GM12891 (cell line): Measurements from ENCODE around the gene CYP24A1.

Experiments used
- DNase-seq: peaks from one replicate; pipeline ENCODE4 v3.0.0; 2011; ENCODE audit warnings: low spot score; ENCODE audit not compliant: insufficient read length
- FAIRE-seq: peaks from 2 replicates; lab custom pipeline; 2011; peaks lifted over from hg19 to GRCh38; lab: Jason Lieb, UNC
- PAX5 ChIP-seq: IDR thresholded peaks from 2 replicates; pipeline ENCODE4 v1.6.1; 2011; ENCODE audit warnings: low read length, moderate library complexity, mild to moderate bottlenecking; ENCODE audit not compliant: insufficient read depth, severe bottlenecking
- POLR2A ChIP-seq: IDR thresholded peaks from 2 replicates; pipeline ENCODE4 v1.6.1; 2011; ENCODE audit warnings: low read depth, low read length, control low read depth
- POLR2AphosphoS5 ChIP-seq: IDR thresholded peaks from 2 replicates; pipeline ENCODE4 v1.6.1; 2011; ENCODE audit warnings: low read depth, low read length, control low read depth
- POU2F2 ChIP-seq: IDR thresholded peaks from 2 replicates; pipeline ENCODE4 v1.6.1; 2011; ENCODE audit warnings: low read depth, mild to moderate bottlenecking, control low read depth, low read length, moderate library complexity
- SPI1 ChIP-seq: IDR thresholded peaks from 2 replicates; pipeline ENCODE4 v1.6.1; 2011; ENCODE audit warnings: low read depth, low read length, control low read depth
- TAF1 ChIP-seq: IDR thresholded peaks from 2 replicates; pipeline ENCODE4 v1.6.1; 2011; ENCODE audit warnings: low read depth, low read length, control low read depth

Gene CYP24A1

GRCh38 chr20:54167909-54168872 lies 5.6 kb downstream of the CYP24A1 start:
- DNase-seq: no peak
- TF ChIP-seq POLR2A: no peak
- no peak for TF ChIP-seq POU2F2
- no peak for TF ChIP-seq PAX5
- TF ChIP-seq SPI1: no peak
- no peak for TF ChIP-seq POLR2AphosphoS5
- FAIRE-seq: no peak

GRCh38 chr20:54166987-54167662 lies 6.7 kb downstream of the CYP24A1 start:
- no peak for DNase-seq
- TF ChIP-seq POLR2A: no peak
- no peak for TF ChIP-seq TAF1
- FAIRE-seq: no peak

- no peak for FAIRE-seq
- no peak for TF ChIP-seq PAX5
- no peak for TF ChIP-seq TAF1
- TF ChIP-seq POLR2AphosphoS5: no peak
- TF ChIP-seq POLR2A: no peak
- TF ChIP-seq SPI1: no peak
- no peak for TF ChIP-seq POU2F2
- no peak for DNase-seq
Measured at GRCh38 chr20:54165803-54166202, 8.0 kb downstream of the CYP24A1 start.

GRCh38 chr20:54165014-54165413 lies 8.8 kb downstream of the CYP24A1 start:
- no peak for TF ChIP-seq POU2F2
- no peak for TF ChIP-seq POLR2A
- TF ChIP-seq SPI1: no peak
- no peak for TF ChIP-seq TAF1
- no peak for TF ChIP-seq POLR2AphosphoS5
- no peak for TF ChIP-seq PAX5
- FAIRE-seq (no peak), DNase-seq (no peak)

GRCh38 chr20:54163402-54163801 lies 10.4 kb downstream of the CYP24A1 start:
- TF ChIP-seq POLR2A (no peak), SPI1 (no peak), PAX5 (no peak), POLR2AphosphoS5 (no peak), POU2F2 (no peak), TAF1 (no peak)
- DNase-seq: no peak
- no peak for FAIRE-seq

GRCh38 chr20:54162378-54163009 lies 11.3 kb downstream of the CYP24A1 start:
- FAIRE-seq: no peak

GRCh38 chr20:54161821-54162149 lies 12.0 kb downstream of the CYP24A1 start:
- DNase-seq (no peak), FAIRE-seq (no peak)
- no peak for TF ChIP-seq POLR2AphosphoS5
- TF ChIP-seq POU2F2: no peak
- no peak for TF ChIP-seq POLR2A
- TF ChIP-seq PAX5: no peak
- no peak for TF ChIP-seq TAF1
- no peak for TF ChIP-seq SPI1

More at GRCh38 chr20:54162378-54163009, 11.3 kb downstream of the CYP24A1 start:
- TF ChIP-seq TAF1 (no peak), POU2F2 (no peak), POLR2A (no peak), POLR2AphosphoS5 (no peak), PAX5 (no peak), SPI1 (no peak)
- DNase-seq: no peak

- FAIRE-seq (no peak), DNase-seq (no peak)
Measured at GRCh38 chr20:54161008-54161820, 12.6 kb downstream of the CYP24A1 start.

GRCh38 chr20:54160065-54161007 lies 13.4 kb downstream of the CYP24A1 start:
- no peak for FAIRE-seq
- TF ChIP-seq TAF1: no peak
- TF ChIP-seq POLR2AphosphoS5: no peak
- no peak for TF ChIP-seq SPI1
- no peak for TF ChIP-seq POLR2A
- no peak for TF ChIP-seq PAX5
- TF ChIP-seq POU2F2: no peak
- DNase-seq: no peak

More at GRCh38 chr20:54161008-54161820, 12.6 kb downstream of the CYP24A1 start:
- TF ChIP-seq POLR2AphosphoS5 (no peak), PAX5 (no peak)
